Measurements from ENCODE around the gene SMARCAD1.

- no peak for TF ChIP-seq EZH2 (IDR thresholded peaks at IDR 0.05; ENCODE audit: low read depth, unreplicated experiment)
- no peak for TF ChIP-seq CTCF (conservative IDR thresholded peaks at IDR 0.05; ENCODE audit: low read depth in 2 of 2)
- TF ChIP-seq POLR2AphosphoS5 (IDR thresholded peaks at IDR 0.05; ENCODE audit: low read depth) = no peak
- TF ChIP-seq REST (IDR thresholded peaks at IDR 0.05; ENCODE audit: unreplicated experiment) = no peak
- no peak for TF ChIP-seq EZH2phosphoT487 (IDR thresholded peaks at IDR 0.05; ENCODE audit: unreplicated experiment)
- no peak for TF ChIP-seq NANOG (IDR thresholded peaks at IDR 0.05; ENCODE audit: borderline replicate concordance)
- TF ChIP-seq ZNF462 (CRISPR knock-in tag; IDR thresholded peaks at IDR 0.05) = no peak
- no peak for TF ChIP-seq CREB1 (CRISPR knock-in tag; IDR thresholded peaks at IDR 0.05; ENCODE audit: low read depth)
- TF ChIP-seq ZNF331 (CRISPR knock-in tag; IDR thresholded peaks at IDR 0.05; ENCODE audit: low read depth) = no peak
- no peak for TF ChIP-seq ZNF114 (CRISPR knock-in tag; IDR thresholded peaks at IDR 0.05)
- TF ChIP-seq ETS1 (IDR thresholded peaks at IDR 0.05) = no peak
- no peak for TF ChIP-seq STAT1 (IDR thresholded peaks at IDR 0.05; ENCODE audit: unreplicated experiment)
Measured at GRCh38 chr4:94159790-94160189, 47.9 kb upstream of the SMARCAD1 start.

Measured in GM23338 (cell line).